BLaER1 (cell line): ENCODE data around the gene NDUFS8.

ENCODE experiments used
- H3K27ac ChIP-seq: shearing (Covaris generic); formaldehyde crosslinking; 2 replicates; pipeline ENCODE4 v1.8.1; 2022
- H3K27me3 ChIP-seq: shearing (Covaris generic); formaldehyde crosslinking; 2 replicates; pipeline ENCODE4 v1.8.1; 2022
- H3K36me3 ChIP-seq: shearing (Covaris generic); formaldehyde crosslinking; 2 replicates; pipeline ENCODE4 v1.8.1; 2022
- H3K4me1 ChIP-seq: shearing (Covaris generic); formaldehyde crosslinking; 2 replicates; pipeline ENCODE4 v1.8.1; 2022
- H3K4me2 ChIP-seq: shearing (Covaris generic); formaldehyde crosslinking; 2 replicates; pipeline ENCODE4 v1.8.1; 2022
- H3K4me3 ChIP-seq: shearing (Covaris generic); formaldehyde crosslinking; 2 replicates; pipeline ENCODE4 v1.8.1; 2022
- H3K9ac ChIP-seq: shearing (Covaris generic); formaldehyde crosslinking; 2 replicates; pipeline ENCODE4 v1.8.1; 2022
- H3K9me3 ChIP-seq: shearing (Covaris generic); formaldehyde crosslinking; 2 replicates; pipeline ENCODE4 v1.8.1; 2022
- H4K20me1 ChIP-seq: shearing (Covaris generic); formaldehyde crosslinking; 2 replicates; pipeline ENCODE4 v1.8.1; 2022
- Cebpa-rat ChIP-seq: shearing (Covaris generic); IDR thresholded peaks from 2 replicates; pipeline ENCODE4 v1.8.1; 2022

The NDUFS8 gene

GRCh38 chr11:68040957-68041591 lies 10.6 kb downstream of the NDUFS8 start:
- no peak for TF ChIP-seq Cebpa-rat
- no peaks in the 10 kb centered on the region for H3K27me3 ChIP-seq
- H3K36me3 ChIP-seq: peaks cover 46% of the 10 kb centered on the region
- H3K4me1 ChIP-seq: peaks cover 89% of the 10 kb centered on the region
- peak overlapping the region; percentile 76 for H3K4me3 ChIP-seq
- H4K20me1 ChIP-seq: peaks cover 51% of the 10 kb centered on the region
- peak overlapping the region; percentile 90 for H3K27ac ChIP-seq
- H3K4me2 ChIP-seq: peak overlapping the region; percentile 94
- H3K9ac ChIP-seq: peak overlapping the region; percentile 79
- no peaks in the 10 kb centered on the region for H3K9me3 ChIP-seq

- no peak for TF ChIP-seq Cebpa-rat
- no peaks in the 10 kb centered on the region for H3K27me3 ChIP-seq
- no peaks in the 10 kb centered on the region for H3K9me3 ChIP-seq
- peak overlapping the region; percentile 76 for H3K4me3 ChIP-seq
- H3K4me1 ChIP-seq: peaks cover 82% of the 10 kb centered on the region
- H3K9ac ChIP-seq: peak overlapping the region; percentile 79
- peaks cover 46% of the 10 kb centered on the region for H3K36me3 ChIP-seq
- peak overlapping the region; percentile 90 for H3K27ac ChIP-seq
- H3K4me2 ChIP-seq: peak overlapping the region; percentile 94
- peaks cover 51% of the 10 kb centered on the region for H4K20me1 ChIP-seq
Measured at GRCh38 chr11:68041617-68042218, 11.2 kb downstream of the NDUFS8 start.

GRCh38 chr11:68042219-68043028 lies 11.9 kb downstream of the NDUFS8 start:
- Histone ChIP-seq H3K9ac (peak overlapping the region; percentile 79; the same call in 1 of the 2 replicates), H3K27ac (peak overlapping the region; percentile 90), H4K20me1 (peaks cover 51% of the 10 kb centered on the region), H3K4me3 (no peak overlapping the region), H3K9me3 (no peaks in the 10 kb centered on the region), H3K4me1 (peaks cover 75% of the 10 kb centered on the region), H3K36me3 (peaks cover 53% of the 10 kb centered on the region), H3K4me2 (peak overlapping the region; percentile 94), H3K27me3 (no peaks in the 10 kb centered on the region)
- TF ChIP-seq Cebpa-rat: no peak

GRCh38 chr11:68043029-68043348 lies 12.5 kb downstream of the NDUFS8 start:
- peak overlapping the region; percentile 32 for H3K4me2 ChIP-seq
- TF ChIP-seq Cebpa-rat: no peak
- peaks cover 59% of the 10 kb centered on the region for H3K36me3 ChIP-seq
- no peaks in the 10 kb centered on the region for H3K27me3 ChIP-seq
- no peak overlapping the region for H3K9ac ChIP-seq
- H3K4me1 ChIP-seq: peaks cover 70% of the 10 kb centered on the region
- H3K9me3 ChIP-seq: no peaks in the 10 kb centered on the region
- H4K20me1 ChIP-seq: peaks cover 51% of the 10 kb centered on the region
- no peak overlapping the region for H3K4me3 ChIP-seq
- H3K27ac ChIP-seq: peak overlapping the region; percentile 90

- H3K4me1 ChIP-seq: peaks cover 64% of the 10 kb centered on the region
- H3K4me3 ChIP-seq: no peak overlapping the region
- no peak overlapping the region for H3K9ac ChIP-seq
- no peaks in the 10 kb centered on the region for H3K9me3 ChIP-seq
- H3K27me3 ChIP-seq: no peaks in the 10 kb centered on the region
- peaks cover 64% of the 10 kb centered on the region for H3K36me3 ChIP-seq
- H3K27ac ChIP-seq: peak overlapping the region; percentile 90
- H3K4me2 ChIP-seq: peak overlapping the region; percentile 32
- no peak for TF ChIP-seq Cebpa-rat
- H4K20me1 ChIP-seq: peaks cover 51% of the 10 kb centered on the region
Measured at GRCh38 chr11:68043349-68044144, 13.1 kb downstream of the NDUFS8 start.

GRCh38 chr11:68044145-68044813 lies 13.8 kb downstream of the NDUFS8 start:
- H3K36me3 ChIP-seq: peaks cover 72% of the 10 kb centered on the region
- H3K9ac ChIP-seq: 0 out of 2 replicates have a peak overlapping the region, but pooled peaks have one; percentile 19
- peak overlapping the region; percentile 32 for H3K4me2 ChIP-seq
- H3K9me3 ChIP-seq: no peaks in the 10 kb centered on the region
- no peaks in the 10 kb centered on the region for H3K27me3 ChIP-seq
- peaks cover 57% of the 10 kb centered on the region for H3K4me1 ChIP-seq
- peaks cover 51% of the 10 kb centered on the region for H4K20me1 ChIP-seq
- H3K27ac ChIP-seq: peak overlapping the region; percentile 35; the same call in 1 of the 2 replicates
- H3K4me3 ChIP-seq: no peak overlapping the region
- no peak for TF ChIP-seq Cebpa-rat

- Histone ChIP-seq H4K20me1 (peaks cover 51% of the 10 kb centered on the region), H3K4me3 (no peak overlapping the region), H3K4me2 (peak overlapping the region; percentile 32; the same call in 1 of the 2 replicates), H3K27me3 (no peaks in the 10 kb centered on the region), H3K36me3 (peaks cover 78% of the 10 kb centered on the region), H3K9me3 (no peaks in the 10 kb centered on the region), H3K9ac (no peak overlapping the region), H3K27ac (peak overlapping the region; percentile 35; the same call in 1 of the 2 replicates), H3K4me1 (peaks cover 50% of the 10 kb centered on the region)
- TF ChIP-seq Cebpa-rat: no peak
Measured at GRCh38 chr11:68044898-68045351, 14.4 kb downstream of the NDUFS8 start.

- peaks cover 29% of the 10 kb centered on the region for H3K4me1 ChIP-seq
- peaks cover 100% of the 10 kb centered on the region for H3K36me3 ChIP-seq
- no peak overlapping the region for H3K9ac ChIP-seq
- H3K4me2 ChIP-seq: no peak overlapping the region
- TF ChIP-seq Cebpa-rat: no peak
- H3K27me3 ChIP-seq: no peaks in the 10 kb centered on the region
- H4K20me1 ChIP-seq: peaks cover 48% of the 10 kb centered on the region
- H3K27ac ChIP-seq: no peak overlapping the region
- H3K9me3 ChIP-seq: no peaks in the 10 kb centered on the region
- no peak overlapping the region for H3K4me3 ChIP-seq
Measured at GRCh38 chr11:68047437-68048290, 17.2 kb downstream of the NDUFS8 start.
